Measurements from ENCODE around the gene CRIM1. TPM values are rescaled to one million over a fixed set of nuclear protein-coding genes. Genes with fewer than 3 reads are reported as not detected.

CRIM1 gene
- total RNA-seq, 1 experiment from 2014 or later = 24.1 TPM

GRCh38 chr2:36570416-36570815 is 214.8 kb downstream of the CRIM1 start:
- Mint-ChIP-seq H3K27me3 (ENCODE audit: low read depth) (no peaks in the 10 kb centered on the region), H3K27ac (no peak overlapping the region), H3K4me1 (peaks cover 28% of the 10 kb centered on the region), H3K9me3 (no peaks in the 10 kb centered on the region), H3K4me3 (no peak overlapping the region), H3K36me3 (peaks cover 13% of the 10 kb centered on the region)
- no peak for TF ChIP-seq HMGA2 (CRISPR knock-in tag; IDR thresholded peaks at IDR 0.05)
- TF ChIP-seq ATF3 (CRISPR knock-in tag; conservative IDR thresholded peaks at IDR 0.05) = no peak
- no peak for TF ChIP-seq PRRX2 (CRISPR knock-in tag; IDR thresholded peaks at IDR 0.05)
- no peak for TF ChIP-seq CREM (CRISPR knock-in tag; IDR thresholded peaks at IDR 0.05)
- TF ChIP-seq ETV6 (CRISPR knock-in tag; IDR thresholded peaks at IDR 0.05) = no peak
- TF ChIP-seq MAX (CRISPR knock-in tag; IDR thresholded peaks at IDR 0.05) = no peak
- no peak for TF ChIP-seq MLX (CRISPR knock-in tag; IDR thresholded peaks at IDR 0.05)
- TF ChIP-seq ZBTB21 (CRISPR knock-in tag; IDR thresholded peaks at IDR 0.05; ENCODE audit: borderline replicate concordance) = no peak
- TF ChIP-seq CTCF (IDR thresholded peaks at IDR 0.05) = no peak
- no peak for TF ChIP-seq NR3C1 (CRISPR knock-in tag; conservative IDR thresholded peaks at IDR 0.05; ENCODE audit: low read depth)
- TF ChIP-seq ZNF416 (CRISPR knock-in tag; IDR thresholded peaks at IDR 0.05) = no peak
- TF ChIP-seq ZNF219 (CRISPR knock-in tag; IDR thresholded peaks at IDR 0.05; ENCODE audit: borderline replicate concordance) = no peak
- TF ChIP-seq ATF6 (CRISPR knock-in tag; IDR thresholded peaks at IDR 0.05) = no peak
- TF ChIP-seq CBFB (CRISPR knock-in tag; IDR thresholded peaks at IDR 0.05; ENCODE audit: low read depth) = no peak
- no peak for TF ChIP-seq ZNF512 (CRISPR knock-in tag; IDR thresholded peaks at IDR 0.05; ENCODE audit: borderline replicate concordance)
- ChIA-PET CTCF (no interaction called here), POLR2A (no interaction called here)
- ATAC-seq = no peak
- no peak for DNase-seq (ENCODE audit: low spot score)

- Mint-ChIP-seq H3K4me1 (peaks cover 28% of the 10 kb centered on the region), H3K9me3 (no peaks in the 10 kb centered on the region), H3K36me3 (peaks cover 15% of the 10 kb centered on the region), H3K27ac (peak overlapping the region; percentile 52; the same call in 1 of the 2 replicates), H3K4me3 (no peak overlapping the region), H3K27me3 (ENCODE audit: low read depth) (no peaks in the 10 kb centered on the region)
- DNase-seq (ENCODE audit: low spot score) (no peak), ATAC-seq (peak; percentile 61)
- CTCF ChIA-PET = interaction anchor here (0.8 kb wide), 1 partner anchor 213 kb away, joined by 4 read pairs; no protein-coding TSS in a partner anchor
- POLR2A ChIA-PET = interaction anchor here (0.7 kb wide), 1 partner anchor 622 kb away, joined by 3 read pairs; no protein-coding TSS in a partner anchor
- TF ChIP-seq NFATC4 (CRISPR knock-in tag; IDR thresholded peaks at IDR 0.05) = no peak
- TF ChIP-seq ETV6 (CRISPR knock-in tag; IDR thresholded peaks at IDR 0.05) = no peak
- TF ChIP-seq GTF2I (CRISPR knock-in tag; conservative IDR thresholded peaks at IDR 0.05) = no peak
- no peak for TF ChIP-seq ZNF512 (CRISPR knock-in tag; IDR thresholded peaks at IDR 0.05; ENCODE audit: borderline replicate concordance)
- TF ChIP-seq SP1 (CRISPR knock-in tag; conservative IDR thresholded peaks at IDR 0.05) = no peak
- no peak for TF ChIP-seq ZNF263 (CRISPR knock-in tag; IDR thresholded peaks at IDR 0.05; ENCODE audit: low read depth)
- no peak for TF ChIP-seq MYBL2 (CRISPR knock-in tag; IDR thresholded peaks at IDR 0.05)
- TF ChIP-seq ELF4 (CRISPR knock-in tag; IDR thresholded peaks at IDR 0.05; ENCODE audit: low read depth) = no peak
Observed at GRCh38 chr2:36572054-36572718, 216.6 kb downstream of the CRIM1 start.
